ENCODE data around the gene LTBP2.

Gene LTBP2

GRCh38 chr14:74507840-74508239, 104.2 kb downstream of the LTBP2 start:
- Histone ChIP-seq H3K4me3 (ENCODE audit: low read depth, low read length) (no peak overlapping the region), H3K27me3 (ENCODE audit: insufficient read depth, low read depth, severe bottlenecking) (no peaks in the 10 kb centered on the region), H3K36me3 (no peaks in the 10 kb centered on the region), H3K9me3 (ENCODE audit: severe bottlenecking) (no peaks in the 10 kb centered on the region), H3K27ac (no peak overlapping the region)
- no peak for TF ChIP-seq CTCF (IDR thresholded peaks at IDR 0.05; ENCODE audit: low read depth, low read length)
- DNase-seq = no peak

- no peaks in the 10 kb centered on the region for H3K27me3 ChIP-seq (ENCODE audit: insufficient read depth, low read depth, severe bottlenecking)
- DNase-seq = no peak
- no peaks in the 10 kb centered on the region for H3K36me3 ChIP-seq
- TF ChIP-seq CTCF (IDR thresholded peaks at IDR 0.05; ENCODE audit: low read depth, low read length) = no peak
- no peak overlapping the region for H3K27ac ChIP-seq
- H3K9me3 ChIP-seq (ENCODE audit: severe bottlenecking) = no peaks in the 10 kb centered on the region
- H3K4me3 ChIP-seq (ENCODE audit: low read depth, low read length) = no peak overlapping the region
These were observed 105.0 kb downstream of the LTBP2 start for GRCh38 chr14:74507085-74507484.

- Histone ChIP-seq H3K4me3 (ENCODE audit: low read depth, low read length) (no peak overlapping the region), H3K27me3 (ENCODE audit: insufficient read depth, low read depth, severe bottlenecking) (no peaks in the 10 kb centered on the region), H3K27ac (no peak overlapping the region), H3K36me3 (no peaks in the 10 kb centered on the region), H3K9me3 (ENCODE audit: severe bottlenecking) (no peaks in the 10 kb centered on the region)
- TF ChIP-seq CTCF (IDR thresholded peaks at IDR 0.05; ENCODE audit: low read depth, low read length) = no peak
- no peak for DNase-seq
These were observed 105.6 kb downstream of the LTBP2 start for GRCh38 chr14:74506411-74506851.

- Histone ChIP-seq H3K9me3 (ENCODE audit: severe bottlenecking) (no peaks in the 10 kb centered on the region), H3K4me3 (ENCODE audit: low read depth, low read length) (no peak overlapping the region), H3K36me3 (no peaks in the 10 kb centered on the region), H3K27ac (peak overlapping the region; percentile 72), H3K27me3 (ENCODE audit: insufficient read depth, low read depth, severe bottlenecking) (no peaks in the 10 kb centered on the region)
- no peak for TF ChIP-seq CTCF (IDR thresholded peaks at IDR 0.05; ENCODE audit: low read depth, low read length)
- no peak for DNase-seq
These were observed 106.2 kb downstream of the LTBP2 start for GRCh38 chr14:74505831-74506230.

- Histone ChIP-seq H3K4me3 (ENCODE audit: low read depth, low read length) (no peak overlapping the region), H3K27ac (peak overlapping the region; percentile 72)
- peak; percentile 84 for DNase-seq
These were observed 106.9 kb downstream of the LTBP2 start for GRCh38 chr14:74504874-74505720.

More at GRCh38 chr14:74504874-74505720, 106.9 kb downstream of the LTBP2 start:
- no peaks in the 10 kb centered on the region for H3K27me3 ChIP-seq (ENCODE audit: insufficient read depth, low read depth, severe bottlenecking)
- no peaks in the 10 kb centered on the region for H3K9me3 ChIP-seq (ENCODE audit: severe bottlenecking)
- H3K36me3 ChIP-seq = no peaks in the 10 kb centered on the region
- TF ChIP-seq CTCF (IDR thresholded peaks at IDR 0.05; ENCODE audit: low read depth, low read length) = no peak

All from WERI-Rb-1 (cell line).